Cardiac fibroblast (primary cell): Measurements from ENCODE around the gene ARSG.

Experiments
- DNase-seq, 2 donors: peaks; one replicate each; pipeline versions ENCODE4 v3.0.0 to v3.0.0-alpha.2; 2010; ENCODE audit warnings: low read depth in 2 of 2
- H3K4me3 ChIP-seq, 2 donors: replicated peaks in 1 of 2; 1 replicate in 1 of 2; 2 replicates in 1 of 2; pipeline ENCODE4 v1.5.1; 2011; ENCODE audit warnings: low read depth in 2 of 2, low read length in 2 of 2, mild to moderate bottlenecking in 2 of 2, moderate library complexity in 1 of 2
- TF ChIP-seq, protein P1 (sequence below): IDR thresholded peaks from one replicate; pipeline ENCODE4 v1.5.1; 2011; ENCODE audit warnings: low read depth, mild to moderate bottlenecking, low read length, inconsistent platforms

ARSG gene

DNA sequence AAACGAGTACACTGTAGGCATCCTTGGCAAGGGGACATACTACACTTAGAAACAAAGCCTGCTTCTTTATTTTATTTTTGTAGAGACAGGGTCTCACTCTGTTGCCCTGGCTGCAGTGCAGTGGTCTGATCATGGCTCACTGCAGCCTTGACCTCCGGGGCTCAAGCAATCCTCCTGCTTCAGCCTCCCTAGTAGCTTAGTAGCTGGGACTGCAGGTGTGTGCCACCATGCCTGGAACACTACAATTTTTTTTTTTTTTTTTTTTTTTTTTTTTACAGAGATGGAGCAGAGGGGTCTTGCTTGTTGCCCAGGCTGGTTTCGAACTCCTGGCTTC lies 87.8 kb downstream of the ARSG start:
- no peak overlapping the region for H3K4me3 ChIP-seq
- TF ChIP-seq, protein P1, sequence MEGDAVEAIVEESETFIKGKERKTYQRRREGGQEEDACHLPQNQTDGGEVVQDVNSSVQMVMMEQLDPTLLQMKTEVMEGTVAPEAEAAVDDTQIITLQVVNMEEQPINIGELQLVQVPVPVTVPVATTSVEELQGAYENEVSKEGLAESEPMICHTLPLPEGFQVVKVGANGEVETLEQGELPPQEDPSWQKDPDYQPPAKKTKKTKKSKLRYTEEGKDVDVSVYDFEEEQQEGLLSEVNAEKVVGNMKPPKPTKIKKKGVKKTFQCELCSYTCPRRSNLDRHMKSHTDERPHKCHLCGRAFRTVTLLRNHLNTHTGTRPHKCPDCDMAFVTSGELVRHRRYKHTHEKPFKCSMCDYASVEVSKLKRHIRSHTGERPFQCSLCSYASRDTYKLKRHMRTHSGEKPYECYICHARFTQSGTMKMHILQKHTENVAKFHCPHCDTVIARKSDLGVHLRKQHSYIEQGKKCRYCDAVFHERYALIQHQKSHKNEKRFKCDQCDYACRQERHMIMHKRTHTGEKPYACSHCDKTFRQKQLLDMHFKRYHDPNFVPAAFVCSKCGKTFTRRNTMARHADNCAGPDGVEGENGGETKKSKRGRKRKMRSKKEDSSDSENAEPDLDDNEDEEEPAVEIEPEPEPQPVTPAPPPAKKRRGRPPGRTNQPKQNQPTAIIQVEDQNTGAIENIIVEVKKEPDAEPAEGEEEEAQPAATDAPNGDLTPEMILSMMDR: no peak
- DNase-seq: no peak

DNA sequence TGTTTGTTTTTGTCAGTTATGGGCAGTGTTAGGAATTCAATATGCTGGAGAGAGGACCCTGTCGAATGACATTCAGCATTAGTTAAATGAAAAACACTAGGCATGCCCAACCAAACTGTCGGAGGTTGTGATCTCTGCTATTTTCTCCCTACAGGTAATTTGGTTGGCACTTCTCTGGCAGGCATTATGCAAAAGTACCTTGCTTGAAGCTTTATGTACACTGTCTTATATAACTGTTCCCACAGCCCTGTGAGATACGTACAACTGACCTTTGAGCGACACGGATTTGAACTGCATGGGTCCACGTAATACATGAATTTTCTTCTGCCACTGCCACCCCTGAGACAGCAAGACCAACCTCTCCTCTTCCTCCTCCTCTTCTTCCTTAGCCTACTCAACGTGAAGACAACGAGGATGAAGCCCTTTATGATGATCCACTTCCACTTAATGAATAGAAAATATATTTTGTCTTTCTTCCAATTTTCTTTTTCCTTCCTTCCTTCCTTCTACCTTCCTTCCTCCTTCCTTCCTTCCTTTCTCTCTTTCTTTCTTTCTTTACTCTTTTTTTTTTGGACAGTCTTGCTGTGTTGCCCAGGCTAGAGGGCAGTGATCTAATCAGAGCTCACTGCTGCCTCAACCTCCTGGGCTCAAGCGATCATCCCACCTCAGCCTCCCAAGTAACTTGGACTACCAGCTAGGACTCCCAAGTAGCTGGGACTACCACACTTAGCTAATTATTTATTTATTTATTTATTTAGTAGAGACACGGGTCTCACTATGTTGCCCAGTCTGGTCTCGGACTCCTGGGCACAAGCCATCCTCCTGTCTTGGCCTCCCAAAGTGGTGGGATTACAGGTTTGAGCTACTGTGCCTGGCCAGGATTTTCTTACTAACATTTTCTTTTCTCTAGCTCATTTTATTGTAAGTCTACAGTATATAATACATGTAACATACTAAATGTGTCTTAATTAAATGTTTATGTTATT lies 88.7 kb downstream of the ARSG start:
- DNase-seq: no peak
- TF ChIP-seq, protein P1: no peak
- H3K4me3 ChIP-seq: no peak overlapping the region

DNA sequence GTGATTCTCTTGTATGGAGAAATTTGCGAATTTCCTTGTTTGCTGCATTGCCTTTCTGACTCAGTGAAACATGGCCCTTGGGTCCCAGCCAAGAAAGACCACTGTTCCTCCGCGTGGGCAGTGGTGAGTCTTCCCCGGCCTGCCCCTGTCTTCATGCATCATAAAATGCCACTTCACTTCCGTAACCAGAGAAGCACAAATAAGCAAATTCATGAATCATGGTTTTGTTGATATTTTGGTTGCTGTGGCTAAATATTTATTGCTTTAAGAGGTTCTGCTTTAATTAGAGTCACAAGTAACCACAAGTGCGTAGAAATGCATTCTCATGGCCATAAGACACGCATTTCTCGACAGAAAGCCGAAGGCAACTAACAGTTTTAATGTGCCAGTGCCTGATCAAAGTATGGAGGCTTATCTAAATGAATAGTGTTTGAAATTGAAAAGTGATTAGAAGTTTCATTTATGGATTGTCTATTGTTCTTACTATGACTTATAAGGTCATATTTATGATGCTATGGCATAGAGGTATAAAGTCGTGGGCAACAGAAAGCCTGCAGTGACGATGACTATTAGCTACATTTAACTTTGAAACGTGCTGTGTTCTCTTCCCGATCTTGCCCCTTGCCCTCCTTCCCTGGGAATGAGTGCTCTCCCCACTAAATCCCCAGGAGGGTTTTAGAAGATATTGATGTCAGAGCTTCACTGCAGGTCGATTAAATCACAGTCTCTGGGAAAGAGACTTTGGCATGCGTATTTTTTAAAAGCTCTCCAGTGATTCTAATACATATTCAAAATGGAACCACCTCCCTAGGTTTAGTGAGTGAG lies 90.0 kb downstream of the ARSG start:
- peak; percentile 83 to 92 for DNase-seq
- TF ChIP-seq, protein P1: no peak
- no peak overlapping the region for H3K4me3 ChIP-seq

DNA sequence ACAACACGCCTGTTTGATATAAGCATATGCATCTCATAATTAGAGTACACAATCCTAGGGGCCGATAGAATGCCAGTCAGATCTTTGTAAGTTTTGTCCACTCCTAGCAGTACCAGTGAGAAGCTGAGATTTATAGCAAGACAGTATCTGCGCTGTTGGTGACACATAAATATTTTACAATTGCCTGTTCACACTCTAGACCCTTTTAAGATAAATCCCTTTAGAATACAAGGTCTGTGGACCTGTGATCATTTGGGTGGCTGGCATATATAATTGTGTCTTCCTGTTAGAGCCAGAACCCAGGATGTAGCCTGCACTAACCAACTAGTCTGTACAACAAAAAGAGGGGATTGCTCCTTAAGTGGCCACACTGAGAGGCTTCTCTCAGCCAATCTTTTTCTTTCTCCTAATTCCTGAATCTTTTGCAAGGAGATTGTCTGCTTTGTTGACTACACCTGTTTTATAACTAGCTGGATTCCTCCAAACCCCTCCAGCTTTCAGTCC lies 91.3 kb downstream of the ARSG start:
- peak in 1 of 2 donors; percentile 6 for DNase-seq
- no peak overlapping the region for H3K4me3 ChIP-seq
- TF ChIP-seq, protein P1: no peak

DNA sequence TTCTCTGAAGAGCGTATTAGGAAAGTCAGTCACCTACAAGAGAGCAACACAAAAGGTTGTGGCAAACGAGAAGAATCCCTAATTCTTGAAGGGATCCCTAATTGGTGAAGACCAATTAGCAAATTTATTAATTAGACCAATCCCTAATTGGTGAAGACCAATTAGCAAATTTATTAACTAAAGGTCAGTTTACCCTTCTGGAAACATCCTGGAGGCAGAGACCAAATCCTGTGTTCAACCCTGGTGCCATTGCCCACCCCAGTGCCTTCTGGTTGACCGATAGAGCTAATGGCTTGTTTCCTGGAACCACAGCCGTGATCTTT lies 91.8 kb downstream of the ARSG start:
- H3K4me3 ChIP-seq: no peak overlapping the region
- TF ChIP-seq, protein P1: no peak
- no peak for DNase-seq

DNA sequence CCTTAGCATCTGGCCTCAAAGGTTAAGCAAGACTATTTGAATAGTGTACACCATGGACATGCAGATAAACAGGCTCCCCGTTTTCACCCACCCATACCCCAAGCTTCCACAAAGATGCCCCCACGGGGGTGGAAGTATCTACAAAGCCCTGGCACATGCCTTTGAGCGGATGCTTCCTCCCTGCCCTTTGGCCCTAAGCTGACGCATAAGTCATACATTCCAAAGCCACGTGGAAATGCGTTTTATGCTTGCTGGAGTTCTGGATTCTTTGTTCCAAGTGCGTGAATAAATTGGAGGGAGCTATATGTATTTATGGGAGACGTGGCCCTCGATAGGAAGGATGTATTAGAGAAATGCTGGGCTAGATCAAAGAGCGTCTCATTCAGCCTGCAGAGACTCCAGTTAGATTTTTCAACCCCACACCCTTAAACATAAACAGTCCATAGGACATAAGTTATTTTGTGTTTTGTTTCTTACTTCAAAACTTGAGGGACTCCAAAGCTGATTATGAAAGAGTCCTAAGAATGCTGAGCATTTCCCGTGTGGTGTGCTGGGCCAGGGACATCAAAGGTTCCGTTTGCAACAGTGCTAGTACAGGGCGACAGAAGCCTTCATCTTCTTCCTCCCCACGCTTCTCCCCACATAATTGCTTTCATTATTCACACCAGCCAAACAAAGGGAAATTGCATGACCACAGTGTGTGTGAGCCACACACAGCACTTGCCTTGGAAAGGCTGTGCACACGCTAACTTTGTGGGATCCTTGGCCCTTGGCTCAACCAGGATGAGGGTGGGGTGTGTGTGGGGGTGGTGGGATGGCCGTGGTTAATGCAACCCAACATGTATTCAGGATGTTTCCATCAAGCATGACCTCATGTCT lies 92.4 kb downstream of the ARSG start:
- no peak overlapping the region for H3K4me3 ChIP-seq
- DNase-seq: peak; percentile 94
- TF ChIP-seq, protein P1: no peak
